ENCODE data around the gene CCDC87.

- TF ChIP-seq CTCF (IDR thresholded peaks at IDR 0.05) (no peak), EZH2phosphoT487 (IDR thresholded peaks at IDR 0.05) (no peak)
These were observed 10.2 kb upstream of the CCDC87 start for GRCh38 chr11:66603072-66603471.
